Stimulated activated CD4-positive, alpha-beta T cell treated with anti-CD3 and anti-CD28 coated beads, TNF-alpha, amount 100 ng/mL, for 48 hours (primary cell): ENCODE results near the gene COL4A3.
"Not testable (repeated sequence)": the region's sequence is repeated elsewhere in the genome, so short reads cannot be mapped to it uniquely, and the experiment has no call there.

ENCODE experiments used
- DNase-seq, 3 donors: peaks; one replicate each; pipeline ENCODE4 v3.0.0-alpha.2; 2020; ENCODE audit warnings: low read depth in 3 of 3

The COL4A3 gene

DNA sequence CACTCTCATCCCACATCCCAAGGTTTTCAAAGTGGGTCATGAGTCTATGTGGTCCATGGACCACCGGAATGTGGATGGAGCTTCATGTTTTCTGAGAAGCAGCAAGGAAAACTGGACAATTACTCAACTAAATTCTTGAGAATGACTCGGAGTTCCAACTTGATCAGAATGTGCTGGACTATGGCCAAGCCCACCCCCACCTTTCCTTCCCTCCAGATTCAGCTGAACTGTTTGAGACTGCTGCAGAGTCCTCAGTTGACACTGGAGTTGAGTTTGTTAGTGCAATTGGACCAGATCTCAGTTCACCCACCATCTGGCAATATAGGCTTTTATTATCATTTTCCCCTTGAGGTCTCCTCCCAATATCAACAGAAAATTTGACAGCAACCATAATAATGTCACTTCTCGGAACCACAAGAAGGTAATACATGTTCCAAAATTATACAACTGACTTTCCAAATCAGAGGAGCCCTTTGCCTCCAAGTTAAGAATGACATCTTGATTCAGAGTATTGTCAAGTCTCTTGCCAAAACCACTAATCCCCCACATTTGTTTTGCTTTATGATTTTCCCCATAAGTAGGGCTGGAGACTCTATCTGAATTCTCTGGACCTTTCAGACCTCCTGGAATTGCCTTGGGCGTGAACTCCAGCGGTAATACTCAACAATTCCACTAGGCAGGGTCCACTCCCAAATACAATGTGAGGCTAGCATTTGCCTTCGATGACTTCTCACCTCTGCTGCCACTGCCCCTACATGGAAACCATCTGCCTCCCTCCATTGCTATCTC is 9.2 kb upstream of the COL4A3 start:
- DNase-seq = no peak

DNA sequence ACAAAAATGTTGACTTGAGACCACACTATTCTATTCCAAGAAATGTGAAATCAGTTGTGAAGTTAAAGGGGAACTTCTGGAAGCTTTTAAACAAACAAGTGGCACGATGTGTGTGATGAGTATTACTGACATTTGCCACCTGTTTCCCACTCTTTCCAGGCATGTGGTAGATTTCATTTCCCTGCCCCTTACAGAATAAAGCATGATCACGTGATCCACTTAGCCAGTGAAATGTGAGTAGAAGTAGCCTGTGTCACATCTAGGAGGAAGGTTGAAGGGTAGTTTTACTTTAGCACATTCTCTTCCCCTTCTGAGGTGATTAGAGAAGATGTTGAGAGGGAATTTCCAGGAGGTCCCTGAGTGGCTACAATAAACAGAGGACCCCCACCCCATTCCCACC is 4.3 kb upstream of the COL4A3 start:
- no peak for DNase-seq

DNA sequence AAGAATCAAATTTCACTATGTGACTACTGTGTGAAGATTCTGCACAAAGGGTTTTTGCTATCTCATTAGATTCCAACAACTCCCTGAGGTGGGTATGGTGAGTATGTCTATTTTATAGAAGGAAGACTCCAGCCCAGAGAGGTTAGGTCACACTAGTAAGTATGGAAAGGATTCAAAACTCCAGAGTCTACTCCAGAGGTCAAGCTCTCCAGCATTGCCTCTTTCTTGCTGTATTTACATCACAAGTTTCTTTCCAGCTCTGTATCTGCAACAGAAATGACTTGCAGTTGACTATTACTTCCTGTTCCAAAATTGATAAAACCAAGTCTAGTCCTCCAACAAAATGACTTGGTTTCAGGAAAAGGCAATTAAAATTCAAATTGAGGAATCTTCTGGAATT is 2.5 kb upstream of the COL4A3 start:
- no peak for DNase-seq

DNA sequence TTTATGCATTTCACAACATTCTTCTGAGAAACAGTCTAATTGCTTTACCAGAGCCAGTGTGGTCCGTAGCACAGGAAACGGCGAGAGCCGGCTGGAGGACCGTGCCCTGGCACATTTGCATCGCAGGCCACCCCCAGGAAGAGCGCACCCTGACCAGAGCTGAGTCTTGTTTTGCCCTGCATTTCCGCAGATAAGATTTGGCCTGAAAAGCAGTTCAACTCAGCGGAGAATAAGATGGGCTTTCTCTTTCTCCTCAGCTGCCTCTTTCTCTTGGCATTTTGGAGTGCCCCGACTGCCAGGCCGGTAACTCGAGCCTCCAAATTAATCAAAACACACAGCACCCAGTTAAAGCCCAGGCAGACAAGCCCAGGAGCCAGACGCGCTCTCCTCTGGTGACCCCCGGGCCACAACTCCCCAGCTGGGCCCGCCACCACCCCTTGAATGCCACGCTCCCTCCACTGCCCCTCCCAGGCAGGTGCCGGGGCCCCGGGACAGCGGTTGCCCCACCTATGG is 883 bp upstream of the COL4A3 start:
- DNase-seq = no peak

DNA sequence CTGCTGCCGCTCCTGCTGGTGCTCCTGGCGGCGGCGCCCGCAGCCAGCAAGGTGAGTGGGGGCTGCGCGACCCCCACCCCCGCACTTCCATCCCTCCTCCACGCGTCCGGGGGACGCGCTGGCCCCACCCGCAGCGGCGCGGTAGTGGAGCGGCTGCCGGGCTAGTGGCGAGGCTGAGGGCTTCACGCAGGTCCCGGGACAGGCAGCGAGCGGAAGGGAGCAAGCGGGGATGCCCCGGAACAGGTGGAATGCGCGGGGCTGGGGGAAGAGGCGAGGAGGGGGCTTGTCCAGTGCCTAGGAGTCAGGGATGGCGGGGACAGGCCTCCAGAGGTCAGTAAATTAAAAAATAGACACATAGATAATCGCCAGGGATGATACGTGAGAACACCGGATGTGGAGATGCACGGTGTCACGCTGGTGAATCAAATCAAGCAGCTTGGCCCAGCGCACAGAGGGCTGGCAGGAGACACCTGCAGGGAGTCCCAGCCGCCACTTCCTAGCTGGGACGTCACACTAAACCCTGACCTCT is 403 bp downstream of the COL4A3 start:
- peak in 1 of 3 donors; percentile 14 for DNase-seq

DNA sequence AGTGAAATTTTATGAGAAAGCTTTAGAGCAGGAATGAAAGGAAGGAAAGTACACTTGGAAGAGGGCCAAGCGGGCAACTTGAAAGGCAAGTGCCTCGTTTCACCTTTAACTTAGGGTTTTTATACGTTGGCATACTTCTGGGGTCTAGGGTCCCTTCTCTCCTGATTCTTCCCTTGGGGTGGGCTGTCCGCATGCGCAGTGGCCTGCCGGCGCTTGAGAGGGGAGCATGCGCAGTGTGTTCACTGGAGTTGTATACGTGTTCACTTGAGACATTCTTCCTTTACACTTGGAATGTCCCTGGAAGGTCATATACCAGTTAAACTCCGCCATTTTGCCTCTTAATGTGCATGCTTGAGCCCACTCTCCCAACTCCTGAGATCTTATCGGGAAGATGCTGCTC is 7.4 kb downstream of the COL4A3 start:
- DNase-seq = not testable (repeated sequence)

DNA sequence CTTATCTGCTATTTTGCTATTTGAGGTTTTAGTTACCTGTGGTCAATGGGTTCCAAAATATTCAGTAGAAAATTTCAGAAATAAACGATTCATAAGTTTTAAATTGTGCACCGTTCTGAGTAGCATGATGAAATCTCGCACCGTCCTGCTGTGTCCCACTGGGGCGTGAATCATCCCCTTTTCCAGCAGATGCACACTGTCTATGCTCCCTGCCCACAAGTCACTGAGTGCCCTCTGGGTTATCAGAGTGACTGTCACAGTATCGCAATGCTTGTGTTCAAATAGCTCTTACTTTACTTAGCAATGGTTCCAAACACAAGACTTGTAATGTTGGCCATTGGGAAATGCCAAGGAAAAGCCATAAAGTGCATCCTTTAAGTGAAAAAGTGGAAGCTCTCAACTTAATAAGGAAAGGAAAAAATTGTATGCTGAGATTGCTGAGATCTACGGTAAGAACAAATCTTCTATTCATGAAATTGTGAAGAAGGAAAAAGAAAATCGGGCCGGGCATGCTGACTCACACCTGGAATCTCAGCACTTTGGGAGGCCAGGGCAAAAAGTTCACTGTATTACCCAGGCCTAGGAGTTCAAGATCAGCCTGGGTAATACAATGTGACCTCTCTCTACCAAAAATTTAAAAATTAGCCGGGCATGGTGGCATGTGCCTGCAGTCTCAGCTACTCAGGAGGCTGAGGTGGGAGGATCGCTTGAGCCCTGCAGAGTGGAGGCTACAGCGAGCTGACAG is 13.3 kb downstream of the COL4A3 start:
- DNase-seq = no peak

DNA sequence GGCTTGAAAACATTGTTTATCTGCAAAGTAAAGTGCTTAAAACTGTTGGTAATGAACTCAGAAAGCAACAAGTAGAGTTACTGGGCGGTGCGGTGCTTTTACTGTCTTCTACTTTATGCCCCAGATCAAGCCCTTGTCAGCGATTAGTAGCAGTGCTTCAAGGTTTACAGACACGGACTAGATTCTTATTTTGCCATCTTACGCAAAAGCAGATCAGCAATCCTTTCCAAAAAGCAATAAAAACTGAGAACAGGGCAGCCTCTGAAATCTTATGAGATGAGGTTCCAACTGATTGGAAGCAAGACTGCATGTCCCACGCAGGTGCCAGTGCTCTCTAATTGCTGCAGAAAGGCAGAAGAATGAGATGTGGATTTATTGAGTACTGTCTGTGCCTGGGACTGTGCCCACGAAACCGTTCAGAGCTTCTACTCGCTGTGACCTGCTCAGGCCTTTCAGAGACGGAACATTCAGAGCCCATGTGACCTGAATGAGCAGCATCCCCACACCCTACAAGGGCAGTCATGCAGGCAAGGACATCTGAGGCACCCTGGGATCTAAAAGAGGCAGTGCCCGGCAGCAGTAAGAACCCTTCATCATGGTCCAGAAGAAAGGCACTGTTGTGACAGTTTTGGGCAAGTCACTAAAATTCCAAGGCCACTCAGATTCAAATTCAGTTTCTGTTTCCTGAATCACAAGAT is 15.7 kb downstream of the COL4A3 start:
- DNase-seq = no peak

DNA sequence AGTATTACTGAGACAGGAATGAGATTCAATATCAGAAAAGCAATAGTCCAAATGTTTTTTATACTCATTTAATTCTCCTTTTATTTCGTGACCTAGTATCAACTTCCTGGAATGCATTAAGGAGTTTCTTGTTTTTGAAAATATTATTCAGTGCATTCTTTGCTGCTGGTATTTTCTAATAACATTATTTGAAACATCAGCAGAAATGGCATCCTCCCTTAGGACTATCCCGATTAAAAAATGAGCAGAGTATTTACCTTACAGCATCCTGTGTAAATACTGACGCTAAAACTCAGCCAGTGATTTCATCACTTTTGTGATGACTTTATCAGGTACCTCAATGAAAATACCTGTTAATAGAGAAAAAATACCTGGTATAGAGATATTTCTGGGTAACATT is 16.3 kb downstream of the COL4A3 start:
- DNase-seq = no peak

DNA sequence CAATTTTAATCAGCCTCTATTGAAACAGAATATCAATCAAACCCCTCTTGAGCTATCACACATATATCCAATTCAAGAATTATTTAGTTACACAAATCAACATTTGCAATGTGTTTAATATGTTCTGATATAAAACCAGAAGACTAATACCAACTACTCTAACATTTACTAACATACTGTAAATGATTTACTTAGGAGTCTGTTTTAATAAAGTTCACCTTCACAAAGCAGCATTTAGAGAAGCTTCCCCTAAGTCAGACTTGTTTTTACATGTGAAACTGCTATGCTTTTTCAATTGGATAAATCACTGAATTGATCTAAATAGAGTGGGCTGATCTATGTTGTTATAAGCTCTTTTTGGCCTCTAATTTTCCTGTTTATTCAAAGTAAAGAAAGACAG is 18.3 kb downstream of the COL4A3 start:
- DNase-seq = no peak

DNA sequence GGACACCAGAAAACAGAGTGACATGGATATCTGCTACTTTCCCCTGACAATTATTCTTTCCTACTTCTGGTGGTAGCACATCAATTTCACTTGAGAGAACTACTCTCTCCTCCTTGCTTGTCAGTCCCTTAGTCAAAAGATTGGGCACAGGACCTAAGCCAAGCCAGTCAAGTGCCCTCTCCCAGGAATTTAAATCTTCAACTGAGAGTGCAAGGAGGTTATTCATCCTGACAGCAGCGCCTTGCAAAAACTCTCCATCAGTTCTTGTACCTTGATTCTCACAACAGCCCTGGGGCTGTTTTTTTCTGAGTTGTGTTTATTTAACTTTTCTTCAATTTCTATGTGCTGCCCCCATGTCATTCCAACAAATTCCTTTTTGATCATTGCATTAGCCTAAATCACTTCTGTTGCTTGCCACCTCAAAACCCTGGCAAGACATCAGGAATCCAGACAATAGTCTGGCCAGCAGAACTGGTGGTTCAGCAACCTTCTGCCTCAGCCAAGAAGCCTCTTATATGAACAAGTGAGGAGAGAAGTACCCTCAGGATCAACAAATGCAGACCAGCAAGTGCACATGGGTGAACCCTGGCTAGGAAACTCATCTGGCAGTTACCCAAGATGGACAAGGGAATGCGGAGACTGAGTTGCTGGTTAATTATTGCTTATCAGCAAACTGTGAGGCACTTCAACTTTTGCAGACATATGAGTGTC is 19.4 kb downstream of the COL4A3 start:
- no peak for DNase-seq

DNA sequence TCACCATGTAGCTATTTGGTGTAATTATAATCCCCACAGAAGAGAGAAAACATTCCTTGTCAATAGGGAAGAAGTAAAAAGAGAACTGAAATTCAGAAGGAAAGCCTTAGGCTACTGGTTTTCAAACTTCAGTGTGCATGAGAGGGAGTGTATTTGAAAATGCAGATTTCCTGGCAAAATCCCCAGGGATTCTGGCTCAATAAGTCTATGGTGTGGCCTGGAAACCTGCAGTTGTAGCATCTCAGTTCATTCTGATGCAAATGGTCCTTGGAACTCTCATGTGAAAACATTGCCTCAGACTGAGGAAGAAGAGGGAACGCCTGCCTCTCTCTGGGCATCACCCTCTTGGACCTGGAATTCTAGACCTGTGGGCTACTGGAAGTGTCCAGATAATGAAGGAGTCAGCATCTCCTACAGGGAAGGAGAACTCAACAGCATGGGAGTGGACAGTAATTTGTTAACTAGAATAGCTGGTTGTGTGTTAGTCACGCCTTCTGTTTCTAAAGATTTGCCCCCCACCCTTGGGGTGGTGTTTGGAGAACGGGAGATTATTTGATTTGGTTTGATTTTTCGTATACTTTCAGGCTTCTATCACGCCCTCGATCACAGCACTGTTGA is 21.3 kb downstream of the COL4A3 start:
- no peak for DNase-seq

DNA sequence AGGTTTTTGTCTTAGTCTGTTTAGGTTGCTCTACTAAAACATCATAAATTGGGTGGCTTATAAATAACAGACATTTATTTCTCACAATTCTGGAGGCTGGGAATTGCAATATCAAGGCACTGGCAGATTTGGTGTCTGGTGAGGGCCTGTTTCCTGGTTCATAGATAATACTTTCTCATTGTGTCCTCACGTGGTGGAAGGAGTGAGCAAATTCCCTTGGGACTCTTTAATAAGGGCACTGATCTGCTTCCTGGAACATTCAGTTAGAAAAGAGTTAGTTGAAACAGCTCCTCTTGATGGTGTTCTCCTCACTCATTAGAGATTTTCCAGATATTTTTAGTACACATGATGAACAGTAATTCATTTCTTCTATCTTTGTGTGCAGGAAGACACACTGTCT is 22.3 kb downstream of the COL4A3 start:
- DNase-seq = no peak

DNA sequence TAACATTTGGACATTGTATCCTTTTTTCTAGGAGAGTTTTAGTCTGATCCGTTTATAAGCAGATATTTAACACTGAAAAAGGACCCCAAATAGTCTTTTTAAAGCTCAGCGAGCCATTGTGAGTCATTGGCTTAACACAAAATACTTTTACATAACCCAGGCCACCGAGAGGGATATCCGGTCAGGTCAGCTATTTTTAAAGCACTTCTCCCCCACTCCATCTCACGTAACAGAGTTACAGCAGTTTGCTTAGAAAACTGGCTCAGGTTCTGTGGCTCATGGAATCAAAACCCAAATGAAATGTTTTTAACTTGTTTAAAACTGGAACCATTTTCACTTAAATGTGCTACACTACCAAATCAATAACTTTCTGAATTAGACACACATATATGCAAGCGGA is 23.9 kb downstream of the COL4A3 start:
- no peak for DNase-seq

DNA sequence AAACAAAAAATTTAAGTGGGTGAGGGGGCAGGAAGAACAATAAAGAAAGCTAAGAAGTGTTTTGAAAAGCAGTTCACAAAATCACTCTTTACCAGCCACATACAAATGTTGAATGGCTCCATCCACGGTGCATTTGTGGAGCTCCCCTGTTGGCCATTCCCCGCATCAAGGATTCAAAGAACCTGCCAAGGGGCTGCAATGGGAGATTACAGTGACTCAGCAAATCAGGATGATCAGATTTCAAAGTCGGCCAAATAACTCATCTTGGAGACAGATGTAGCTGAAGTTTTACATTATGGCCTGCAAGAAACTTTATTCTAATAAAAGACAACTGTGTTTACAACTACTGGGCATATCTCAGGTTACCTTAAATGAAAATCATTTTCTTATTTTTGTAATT is 26.9 kb downstream of the COL4A3 start:
- no peak for DNase-seq

DNA sequence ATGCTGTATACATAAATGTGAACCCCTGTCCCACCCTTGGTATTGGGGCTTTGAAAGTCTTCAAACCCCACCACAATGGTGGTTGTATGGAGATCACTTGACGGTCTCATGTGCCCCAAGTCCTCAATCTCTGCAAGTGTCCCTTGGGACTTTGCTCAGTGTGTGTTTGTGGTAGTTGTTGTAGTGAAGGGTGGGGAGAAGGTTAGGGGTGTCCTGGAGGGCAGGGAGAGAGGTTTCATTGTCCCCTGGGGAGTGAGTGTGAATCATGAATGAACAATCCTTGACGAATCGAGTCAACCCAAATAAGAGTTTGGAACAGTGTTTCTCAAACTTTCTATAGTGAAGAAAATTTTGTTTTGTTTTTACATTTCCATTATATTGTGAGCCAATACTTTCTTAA is 28.1 kb downstream of the COL4A3 start:
- no peak for DNase-seq

DNA sequence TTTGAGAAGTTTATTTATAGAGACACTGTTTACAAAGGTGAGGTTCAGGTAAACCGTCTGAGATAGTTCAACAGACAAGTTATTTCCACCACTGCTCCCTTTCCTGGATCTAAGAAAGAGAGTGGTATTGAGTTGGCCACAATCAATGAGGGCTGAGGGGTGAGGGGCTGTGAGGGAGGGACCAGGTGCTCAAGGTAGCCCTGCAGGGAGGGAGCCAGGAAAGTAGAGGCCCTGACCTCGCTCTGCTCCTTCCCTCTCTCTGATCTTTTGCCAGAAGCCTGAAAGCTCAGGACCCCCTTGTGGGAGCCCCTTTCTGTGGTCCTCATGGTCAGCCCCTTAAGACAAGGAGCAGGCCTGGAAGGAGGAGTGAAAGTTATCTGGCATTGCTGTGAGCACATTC is 29.8 kb downstream of the COL4A3 start:
- no peak for DNase-seq

DNA sequence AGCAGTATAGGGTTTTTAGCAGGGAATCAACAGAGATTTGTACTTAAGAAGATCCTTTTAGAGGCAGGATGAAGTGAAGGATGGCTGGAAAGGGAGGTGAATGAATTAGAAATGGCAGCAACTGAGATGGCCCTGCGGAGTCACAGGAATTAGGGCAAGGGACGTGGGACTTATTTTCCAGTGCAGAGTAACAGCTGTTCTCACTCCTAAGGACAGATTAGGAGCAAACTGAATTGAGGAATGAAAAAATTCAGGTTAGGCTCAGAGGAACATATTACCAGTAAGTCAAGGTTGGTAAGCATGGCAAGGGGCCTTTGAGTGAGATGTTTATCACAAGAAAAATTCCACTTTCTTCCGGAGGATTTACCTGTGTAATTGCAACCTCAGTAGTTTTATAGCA is 34.4 kb downstream of the COL4A3 start:
- DNase-seq = no peak

DNA sequence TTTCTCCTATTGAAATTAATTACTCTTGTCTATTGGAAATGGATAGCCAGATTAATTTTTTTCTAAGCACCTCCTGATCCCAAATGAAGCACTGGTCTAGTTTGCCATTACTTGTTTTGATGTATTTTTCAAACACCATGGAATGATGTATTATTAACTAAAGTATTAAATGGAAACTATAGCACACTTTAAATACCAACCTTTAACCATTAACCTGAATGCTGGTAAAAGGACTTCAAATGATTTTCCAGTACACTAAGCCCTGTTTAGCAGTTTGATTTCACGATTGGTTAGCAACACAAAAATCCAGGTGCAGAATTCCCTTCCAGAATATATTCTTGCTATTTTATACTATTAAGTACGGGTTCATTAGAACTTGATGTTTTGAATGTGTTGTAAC is 37.3 kb downstream of the COL4A3 start:
- DNase-seq = no peak

DNA sequence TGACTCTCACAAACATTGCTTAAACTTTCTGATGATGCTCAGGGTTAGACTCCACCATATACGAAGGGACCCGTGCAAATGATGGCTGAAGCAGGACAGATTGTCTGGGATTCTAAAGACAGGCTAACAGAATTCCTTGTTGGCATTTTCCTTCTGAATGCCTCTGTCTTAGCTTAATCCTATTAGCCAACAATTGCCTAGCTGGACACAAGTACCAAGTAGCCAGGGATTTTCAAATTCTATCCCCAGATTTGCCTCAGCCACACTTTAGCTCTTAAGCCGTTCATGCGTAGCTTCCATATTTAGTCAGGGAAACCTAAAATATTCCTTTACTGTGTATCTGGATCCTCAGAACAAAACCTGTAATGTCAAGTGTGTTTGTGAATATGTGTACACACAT is 40.0 kb downstream of the COL4A3 start:
- DNase-seq = no peak

DNA sequence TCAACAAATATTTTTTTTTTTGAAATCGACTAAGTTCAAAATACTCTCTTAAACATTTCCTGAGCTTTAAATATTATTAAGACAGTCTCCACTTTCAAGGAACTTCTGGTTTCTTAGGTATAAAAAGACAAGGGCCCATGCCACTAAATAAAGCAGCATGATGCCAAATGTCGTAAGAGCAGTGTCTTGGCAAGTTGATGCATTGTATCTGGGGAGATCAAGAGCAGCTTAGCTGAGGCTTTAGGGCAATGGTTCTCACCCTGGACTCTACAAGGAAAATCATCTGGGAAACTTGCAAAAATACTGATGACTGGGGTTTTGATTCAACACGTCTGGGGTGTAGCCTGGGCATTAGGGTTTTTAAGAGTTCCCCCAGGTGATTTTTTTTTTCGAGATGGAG is 41.3 kb downstream of the COL4A3 start:
- DNase-seq = no peak
